Neural progenitor cell (in vitro differentiated cells): Measurements from ENCODE around the gene RANBP2.
"Not testable (repeated sequence)": the region's sequence is repeated elsewhere in the genome, so short reads cannot be mapped to it uniquely, and the experiment has no call there.

Experiments used
- CTCF ChIP-seq: fragments of 200-600 bp; sonication (generic); IDR thresholded peaks from 2 replicates; pipeline ENCODE4 v1.5.1; 2017; ENCODE audit warnings: antibody characterized with exemption, mild to moderate bottlenecking
- EZH2 ChIP-seq: fragments of 200-600 bp; sonication (generic); IDR thresholded peaks from 2 replicates; pipeline ENCODE4 v1.6.1; 2017; ENCODE audit warnings: antibody characterized with exemption, mild to moderate bottlenecking, moderate library complexity

GRCh38 chr2:108762618-108763017 lies 43.3 kb downstream of the RANBP2 start:
- TF ChIP-seq CTCF, EZH2: not testable (repeated sequence)
